GM19239 (cell line): ENCODE data around the gene ARHGAP6.

Experiments used
- DNase-seq: peaks from one replicate; pipeline ENCODE4 v3.0.0; 2011; ENCODE audit warnings: low spot score; ENCODE audit not compliant: insufficient read length
- FAIRE-seq: peaks from 2 replicates; lab custom pipeline; 2011; peaks lifted over from hg19 to GRCh38; lab: Jason Lieb, UNC

The ARHGAP6 gene

GRCh38 chrX:11438380-11438723 is 227.4 kb downstream of the ARHGAP6 start:
- FAIRE-seq (no peak), DNase-seq (no peak)

DNA sequence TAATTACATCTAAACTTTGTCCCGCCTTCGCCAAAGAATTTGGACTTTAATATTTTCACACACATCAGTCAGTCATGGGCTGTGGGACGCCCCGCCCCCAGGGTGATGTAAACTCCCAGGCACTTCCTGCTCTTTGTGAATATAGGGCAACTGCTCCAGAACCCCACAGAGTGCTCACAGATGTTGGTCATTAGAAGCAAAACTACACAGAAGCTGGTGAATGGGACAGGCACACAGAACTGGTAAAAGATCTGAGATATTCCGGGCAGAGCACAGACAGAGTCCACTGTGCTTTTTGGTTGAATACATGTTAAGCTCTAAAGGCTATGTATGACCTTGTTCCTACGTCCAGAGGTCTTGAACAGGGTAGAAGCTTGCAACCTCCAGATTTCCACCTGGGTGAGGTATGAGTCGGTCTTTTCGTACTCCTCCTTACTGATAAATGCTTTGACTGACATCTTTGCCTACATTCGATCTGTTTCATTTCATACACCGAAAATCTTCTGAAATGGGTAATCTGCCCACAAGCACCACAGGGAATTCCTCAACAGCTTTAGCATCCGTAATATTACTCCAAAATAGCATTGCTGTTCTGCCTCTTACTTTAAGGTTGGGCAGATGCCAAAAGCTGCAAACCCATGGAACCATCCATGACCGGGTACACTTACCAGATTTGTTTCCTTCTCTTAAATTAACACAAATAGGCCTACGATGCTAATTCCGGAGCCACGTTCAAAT is 227.9 kb downstream of the ARHGAP6 start:
- no peak for DNase-seq
- no peak for FAIRE-seq

GRCh38 chrX:11435568-11435967 is 230.2 kb downstream of the ARHGAP6 start:
- DNase-seq (no peak), FAIRE-seq (peak; percentile 33)

DNA sequence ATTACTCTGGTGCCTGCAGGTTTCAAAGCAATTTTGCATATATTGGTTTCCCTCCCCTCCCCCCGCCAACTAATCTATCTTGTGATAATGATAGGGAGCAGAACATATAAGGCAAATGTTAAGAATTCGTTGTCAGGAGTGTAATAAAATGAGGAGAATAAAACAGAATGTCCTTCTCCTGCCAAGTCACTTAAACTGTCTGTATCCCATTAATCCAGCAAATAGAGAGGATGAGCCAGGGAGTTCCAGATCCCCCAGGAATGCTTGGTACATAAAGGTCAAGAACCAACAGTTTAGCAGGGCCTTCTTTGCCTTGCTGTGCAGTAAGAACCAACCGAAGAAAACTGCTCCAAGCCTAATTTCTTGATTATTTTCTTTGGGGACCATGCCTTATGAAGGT is 231.1 kb downstream of the ARHGAP6 start:
- DNase-seq (no peak), FAIRE-seq (no peak)

DNA sequence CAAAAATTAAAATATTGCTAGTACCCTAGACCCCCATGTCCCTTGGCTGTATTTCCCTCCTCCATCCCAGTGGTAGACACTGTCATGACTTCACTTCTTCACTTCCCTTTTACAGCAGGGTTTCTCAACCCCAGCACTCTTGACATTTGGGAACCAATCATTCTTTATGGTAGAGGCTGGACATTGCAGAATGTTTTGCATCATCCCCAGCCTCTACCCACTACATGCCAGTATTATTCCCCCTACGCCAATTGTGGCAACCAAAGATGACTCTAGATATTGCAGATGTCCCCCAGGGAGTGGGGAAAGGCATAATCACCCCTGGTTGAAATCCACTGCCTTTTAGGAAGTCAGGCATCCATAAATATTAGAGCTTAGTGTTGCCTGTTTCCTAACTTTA is 233.9 kb downstream of the ARHGAP6 start:
- DNase-seq (no peak), FAIRE-seq (peak; percentile 56)

DNA sequence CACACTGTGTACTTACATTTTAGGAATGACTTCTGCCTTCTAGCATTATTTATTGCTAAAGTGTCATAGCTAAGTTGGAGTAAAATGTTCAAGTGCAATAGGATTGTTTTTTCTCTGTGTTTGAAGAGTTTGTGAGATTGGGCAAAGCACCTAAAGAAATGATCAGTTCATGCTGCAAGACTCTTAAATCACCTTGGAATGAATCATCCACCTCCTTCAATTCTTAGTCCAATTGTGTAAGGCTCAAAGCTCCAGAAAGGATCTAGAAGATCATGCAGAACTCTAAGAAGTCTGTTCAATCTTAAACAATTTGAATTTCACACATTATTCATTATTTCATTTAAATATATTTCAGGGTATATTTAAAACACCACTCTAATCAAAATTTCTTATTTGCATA is 235.4 kb downstream of the ARHGAP6 start:
- FAIRE-seq (peak; percentile 85), DNase-seq (no peak)

- DNase-seq (no peak), FAIRE-seq (peak; percentile 63)
These were observed 236.1 kb downstream of the ARHGAP6 start for GRCh38 chrX:11429538-11430085.

- FAIRE-seq (peak; percentile 95), DNase-seq (no peak)
These were observed 238.2 kb downstream of the ARHGAP6 start for GRCh38 chrX:11427453-11428071.

- FAIRE-seq (peak; percentile 92), DNase-seq (no peak)
These were observed 238.8 kb downstream of the ARHGAP6 start for GRCh38 chrX:11426712-11427452.

- no peak for FAIRE-seq
- DNase-seq: no peak
These were observed 240.6 kb downstream of the ARHGAP6 start for GRCh38 chrX:11424903-11425674.

DNA sequence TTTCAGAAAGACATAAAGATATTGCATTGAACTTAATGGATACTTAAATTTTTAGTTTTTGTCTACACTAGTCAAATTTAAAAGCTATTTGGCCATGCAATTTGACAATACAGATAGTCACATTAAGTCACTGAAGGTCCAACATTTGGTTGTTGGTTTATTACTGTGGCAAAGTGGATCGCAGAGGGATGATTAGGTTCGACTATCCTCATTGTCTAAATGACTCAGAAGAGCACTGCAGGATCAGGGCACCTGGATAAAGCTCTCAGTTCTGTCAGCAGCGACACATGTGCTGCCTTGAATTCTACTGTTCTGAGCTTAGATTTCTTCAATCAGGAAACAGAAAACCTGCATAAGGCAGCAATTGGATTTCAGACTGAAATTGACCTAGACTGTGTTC is 241.8 kb downstream of the ARHGAP6 start:
- peak; percentile 74 for FAIRE-seq

GRCh38 chrX:11423362-11423818 is 242.3 kb downstream of the ARHGAP6 start:
- DNase-seq (peak; percentile 28), FAIRE-seq (peak; percentile 68)

More for the DNA sequence above, 241.8 kb downstream of the ARHGAP6 start:
- DNase-seq: no peak

DNA sequence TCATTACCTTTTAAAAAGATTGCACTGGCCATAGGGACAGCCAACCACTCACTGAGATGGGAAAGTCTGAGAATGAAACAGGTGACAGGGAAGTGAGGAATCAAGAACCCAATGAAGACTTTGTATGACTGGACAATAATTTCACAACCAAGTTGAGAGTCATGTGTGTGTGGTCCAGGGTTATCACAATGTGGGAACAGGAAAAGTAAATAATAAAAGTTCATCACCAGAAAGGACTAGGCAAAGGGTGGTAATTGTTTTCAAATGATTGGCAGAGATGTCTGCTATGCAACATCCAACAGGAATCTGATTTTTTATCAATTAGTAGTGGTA is 243.2 kb downstream of the ARHGAP6 start:
- FAIRE-seq: peak; percentile 97
- DNase-seq: no peak

GRCh38 chrX:11421805-11422524 is 243.8 kb downstream of the ARHGAP6 start:
- no peak for FAIRE-seq

GRCh38 chrX:11420851-11421250 is 244.9 kb downstream of the ARHGAP6 start:
- DNase-seq (no peak), FAIRE-seq (no peak)

More at GRCh38 chrX:11421805-11422524, 243.8 kb downstream of the ARHGAP6 start:
- no peak for DNase-seq

DNA sequence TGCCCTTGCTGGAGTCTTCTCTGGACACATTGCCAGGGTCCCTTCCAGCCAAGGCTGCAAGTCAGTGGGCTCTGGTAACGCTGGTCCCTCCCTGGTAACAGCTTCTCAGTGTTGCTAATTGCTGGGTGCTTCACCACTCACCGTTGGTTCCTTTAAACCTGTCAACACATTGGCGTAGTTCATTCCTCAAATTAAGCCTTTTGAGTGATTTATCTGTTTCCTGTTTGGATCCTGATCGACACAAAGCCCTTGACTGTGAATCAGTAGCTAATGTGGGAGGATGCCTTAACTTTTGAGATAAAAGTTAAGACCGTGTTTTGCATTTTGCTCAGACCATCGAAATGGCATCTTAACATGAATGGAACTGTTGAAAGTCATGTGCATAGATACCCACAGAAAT is 246.6 kb downstream of the ARHGAP6 start:
- FAIRE-seq: peak; percentile 4
- DNase-seq: no peak

DNA sequence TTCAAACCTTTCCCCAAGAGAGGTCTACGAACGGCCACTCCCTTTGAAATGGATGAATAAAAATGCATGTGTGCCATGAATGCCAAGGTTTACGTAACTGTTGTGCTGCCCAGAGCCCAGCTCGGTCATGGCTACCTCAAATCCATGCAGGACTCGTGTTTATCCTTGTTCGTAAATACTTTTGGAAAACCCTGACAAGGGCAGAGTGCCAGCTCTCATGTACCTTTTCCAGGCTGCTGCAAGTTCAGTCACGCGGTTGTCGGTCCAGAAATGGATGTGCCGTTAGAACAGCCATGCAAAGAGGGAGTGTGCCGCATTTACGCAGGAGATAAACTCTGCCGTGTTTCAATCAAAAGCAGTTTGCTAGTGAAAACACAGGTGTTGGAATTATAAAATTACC is 249.1 kb downstream of the ARHGAP6 start:
- DNase-seq (no peak), FAIRE-seq (peak; percentile 31)

GRCh38 chrX:11414091-11414490 is 251.6 kb downstream of the ARHGAP6 start:
- DNase-seq: no peak
- FAIRE-seq: no peak
